Forelimb muscle (tissue), 1 donor: ENCODE data around the gene VWA7. TPM values are rescaled to one million over a fixed set of nuclear protein-coding genes. Genes with fewer than 3 reads are reported as not detected.

Source experiments
- polyA plus RNA-seq: library from polyadenylated mRNA; unstranded; fragments of 120-200 nt; gene quantifications from one replicate; pipeline ENCODE4 v1.2.1, GENCODE V29; 2013; ENCODE audit not compliant: insufficient read length

The VWA7 gene
- polyA plus RNA-seq, 1 donor: 2.9 TPM

Other genes with a start within 250 kb of the VWA7 start
- gene MCCD1, start 248.4 kb downstream of the VWA7 start, polyA plus RNA-seq: not detected
- gene DDX39B, start 235.3 kb downstream of the VWA7 start, polyA plus RNA-seq: 368 TPM
- 3.0 TPM for gene ATP6V1G2, start 230.7 kb downstream of the VWA7 start, polyA plus RNA-seq
- 16.8 TPM for gene NFKBIL1, start 229.7 kb downstream of the VWA7 start, polyA plus RNA-seq
- gene LTA, start 205.0 kb downstream of the VWA7 start, polyA plus RNA-seq: 0.18 TPM
- not detected for gene TNF, start 201.8 kb downstream of the VWA7 start, polyA plus RNA-seq
- gene LTB, start 194.9 kb downstream of the VWA7 start, polyA plus RNA-seq: 1.1 TPM
- gene LST1, start 191.1 kb downstream of the VWA7 start, polyA plus RNA-seq: 7.4 TPM
- 0.24 TPM for gene NCR3, start 184.3 kb downstream of the VWA7 start, polyA plus RNA-seq
- 13.4 TPM for gene AIF1, start 162.1 kb downstream of the VWA7 start, polyA plus RNA-seq
- gene PRRC2A, start 156.6 kb downstream of the VWA7 start, polyA plus RNA-seq: 133 TPM
- gene BAG6, start 124.7 kb downstream of the VWA7 start, polyA plus RNA-seq: 200 TPM
- gene APOM, start 121.4 kb downstream of the VWA7 start, polyA plus RNA-seq: 4.3 TPM
- 12.1 TPM for gene C6orf47, start 116.5 kb downstream of the VWA7 start, polyA plus RNA-seq
- gene GPANK1, start 112.3 kb downstream of the VWA7 start, polyA plus RNA-seq: 14.1 TPM
- gene CSNK2B, start 111.2 kb downstream of the VWA7 start, polyA plus RNA-seq: 125 TPM
- 11.5 TPM for gene LY6G5B, start 107.4 kb downstream of the VWA7 start, polyA plus RNA-seq
- gene LY6G5C, start 96.3 kb downstream of the VWA7 start, polyA plus RNA-seq: 2.7 TPM
- gene ABHD16A, start 74.0 kb downstream of the VWA7 start, polyA plus RNA-seq: 43.8 TPM
- gene LY6G6F, start 70.5 kb downstream of the VWA7 start, polyA plus RNA-seq: not detected
- 0.47 TPM for gene LY6G6D, start 62.0 kb downstream of the VWA7 start, polyA plus RNA-seq
- gene LY6G6C, start 55.6 kb downstream of the VWA7 start, polyA plus RNA-seq: 0.62 TPM
- gene MPIG6B, start 54.0 kb downstream of the VWA7 start, polyA plus RNA-seq: 1.2 TPM
- 108 TPM for gene DDAH2, start 48.0 kb downstream of the VWA7 start, polyA plus RNA-seq
- 102 TPM for gene CLIC1, start 40.8 kb downstream of the VWA7 start, polyA plus RNA-seq
- 14.2 TPM for gene MSH5, start 37.3 kb downstream of the VWA7 start, polyA plus RNA-seq
- gene SAPCD1, start 14.7 kb downstream of the VWA7 start, polyA plus RNA-seq: 3.0 TPM
- 46.5 TPM for gene VARS1, start 18.4 kb upstream of the VWA7 start, polyA plus RNA-seq
- 55.3 TPM for gene LSM2, start 29.6 kb upstream of the VWA7 start, polyA plus RNA-seq
- gene HSPA1L, start 38.0 kb upstream of the VWA7 start, polyA plus RNA-seq: 5.0 TPM
- 72.3 TPM for gene HSPA1A, start 38.2 kb upstream of the VWA7 start, polyA plus RNA-seq
- gene HSPA1B, start 50.4 kb upstream of the VWA7 start, polyA plus RNA-seq: 48.9 TPM
- 15.0 TPM for gene NEU1, start 85.5 kb upstream of the VWA7 start, polyA plus RNA-seq
- gene SLC44A4, start 101.7 kb upstream of the VWA7 start, polyA plus RNA-seq: 0.37 TPM
- gene EHMT2, start 120.4 kb upstream of the VWA7 start, polyA plus RNA-seq: 29.3 TPM
- gene ZBTB12, start 124.8 kb upstream of the VWA7 start, polyA plus RNA-seq: 9.5 TPM
- gene C2, start 150.4 kb upstream of the VWA7 start, polyA plus RNA-seq: 3.0 TPM
- gene CFB, start 168.8 kb upstream of the VWA7 start, polyA plus RNA-seq: 1.0 TPM
- 63.3 TPM for gene NELFE, start 181.6 kb upstream of the VWA7 start, polyA plus RNA-seq
- gene SKIC2, start 181.8 kb upstream of the VWA7 start, polyA plus RNA-seq: 27.0 TPM
- gene DXO, start 194.8 kb upstream of the VWA7 start, polyA plus RNA-seq: 16.9 TPM
- gene C4A, start 204.7 kb upstream of the VWA7 start, polyA plus RNA-seq: 19.3 TPM
- gene C4B, start 237.5 kb upstream of the VWA7 start, polyA plus RNA-seq: 22.1 TPM